ENCODE results near the gene CTDSPL.

Gene CTDSPL

DNA sequence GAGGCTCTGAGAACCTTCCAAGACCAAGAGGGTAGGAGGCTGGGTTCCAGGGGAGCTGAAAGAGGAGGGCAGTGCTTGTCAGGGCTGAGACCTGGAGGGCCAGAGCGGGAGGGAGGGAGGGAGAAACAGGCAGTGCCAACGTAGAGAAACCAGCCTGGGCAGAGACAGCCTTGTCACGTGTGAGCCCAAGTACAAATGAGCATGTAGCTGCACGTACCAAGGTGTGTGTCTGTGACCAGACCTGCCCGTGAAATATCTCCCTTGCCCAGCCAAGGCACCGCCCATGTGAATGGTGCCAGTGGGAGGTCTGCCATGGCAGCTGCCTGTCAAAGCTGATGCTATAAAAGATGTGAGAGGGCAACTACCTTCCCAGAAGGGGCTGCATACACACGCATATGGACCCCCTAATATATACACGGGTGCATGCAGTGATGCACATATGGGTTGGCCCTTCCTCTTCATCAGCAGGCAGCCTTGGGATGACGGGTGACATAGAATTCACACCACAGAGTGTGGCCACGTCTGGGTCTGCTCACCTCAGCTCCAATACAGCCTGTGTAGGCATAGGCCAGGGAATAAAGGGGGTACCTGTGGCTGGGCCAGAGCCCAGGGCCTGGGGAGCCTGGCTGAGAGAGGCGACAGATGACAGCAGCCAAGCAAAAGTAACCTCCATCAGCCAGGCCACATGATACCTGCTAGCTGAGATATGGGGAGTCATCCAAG, 7.8 kb upstream of the CTDSPL start:
- no peak for DNase-seq (ENCODE audit: low read depth in 2 of 2)

DNA sequence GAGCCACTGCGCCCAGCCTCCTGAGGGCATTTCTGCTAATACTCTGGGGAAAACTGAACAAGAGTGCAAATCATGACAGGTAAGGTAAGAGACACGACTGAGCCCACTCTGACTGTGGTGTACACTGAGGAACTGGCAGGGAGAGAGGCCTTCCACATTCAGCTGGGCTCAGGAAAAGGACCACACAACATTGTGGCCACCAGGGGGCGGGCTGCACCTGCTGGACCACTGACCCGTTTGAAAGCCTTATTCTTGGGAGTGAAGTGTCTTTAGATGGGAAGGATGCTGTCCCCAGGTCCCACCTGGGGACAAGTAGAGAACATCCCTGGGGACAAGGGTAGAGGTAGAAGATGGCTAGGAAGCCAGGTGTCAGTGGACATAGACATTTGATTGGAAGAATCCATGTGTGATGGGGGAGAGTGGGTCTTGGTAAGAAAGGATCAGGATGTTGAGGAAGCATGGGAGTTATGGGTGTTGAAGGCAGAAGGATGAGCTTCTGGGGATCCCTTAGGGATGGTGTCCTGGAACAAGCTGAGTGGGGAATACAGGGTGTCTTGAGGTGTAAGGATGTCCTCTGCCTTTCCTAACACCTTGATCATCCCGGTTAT, 6.2 kb upstream of the CTDSPL start:
- peak; percentile 45 to 54 for DNase-seq (ENCODE audit: low read depth in 2 of 2)

DNA sequence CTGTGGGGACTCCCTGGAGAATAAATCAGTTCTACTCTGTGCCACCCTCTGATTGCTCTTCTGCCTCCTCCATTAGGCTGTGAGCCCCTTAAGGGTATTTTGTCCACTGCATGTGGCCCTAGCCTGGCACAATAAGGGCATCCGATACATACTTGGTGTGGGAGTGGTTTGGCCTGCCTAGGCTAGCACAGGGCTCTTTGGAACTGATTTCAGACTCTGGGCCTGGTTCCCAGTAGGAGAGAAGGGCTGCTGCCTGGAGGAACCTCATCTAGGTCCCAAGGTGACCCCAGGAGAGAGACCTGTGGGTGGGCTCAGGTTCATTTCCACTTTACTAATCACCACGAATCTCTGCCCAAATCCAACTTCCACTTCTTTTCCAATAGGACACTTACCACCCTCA, 5.3 kb upstream of the CTDSPL start:
- DNase-seq (ENCODE audit: low read depth in 2 of 2): no peak

DNA sequence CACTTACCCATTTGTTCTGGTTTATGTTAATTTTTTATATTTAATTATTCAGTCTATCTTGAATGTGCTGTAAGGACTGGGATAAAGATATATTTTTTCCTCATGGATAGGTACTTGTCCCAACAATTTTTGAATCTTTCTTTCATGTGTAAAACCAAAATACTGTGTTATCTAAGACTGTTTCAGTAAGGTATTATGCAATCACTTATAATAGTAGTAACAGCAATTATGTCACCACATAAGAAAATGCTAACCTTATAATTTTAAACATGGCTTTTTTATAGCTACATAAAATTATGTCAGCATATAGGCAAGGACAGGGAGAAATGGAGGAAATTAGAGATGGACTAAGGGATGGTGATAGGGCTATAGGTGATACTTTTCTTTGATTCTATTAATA, 2.9 kb upstream of the CTDSPL start:
- DNase-seq (ENCODE audit: low read depth in 2 of 2): no peak

DNA sequence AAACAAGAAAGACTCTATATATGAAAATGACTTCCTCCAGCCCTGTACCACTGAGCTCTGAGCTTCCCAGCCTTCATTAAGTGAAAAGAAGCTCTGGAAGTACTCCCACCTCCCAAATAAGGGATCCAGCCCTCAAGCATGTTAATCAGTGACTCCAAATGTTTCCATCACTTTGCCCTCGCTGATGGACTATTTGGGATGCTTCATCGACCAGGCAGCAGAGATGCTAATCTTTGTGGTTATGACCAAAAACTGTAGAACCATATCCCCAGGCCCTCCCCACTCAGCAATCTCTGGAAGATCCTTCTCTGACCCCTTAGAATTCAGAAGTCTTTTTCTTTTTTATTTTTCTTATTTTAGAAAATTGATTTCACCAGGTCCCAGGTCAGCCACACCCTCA, 2.3 kb upstream of the CTDSPL start:
- no peak for DNase-seq (ENCODE audit: low read depth in 2 of 2)

DNA sequence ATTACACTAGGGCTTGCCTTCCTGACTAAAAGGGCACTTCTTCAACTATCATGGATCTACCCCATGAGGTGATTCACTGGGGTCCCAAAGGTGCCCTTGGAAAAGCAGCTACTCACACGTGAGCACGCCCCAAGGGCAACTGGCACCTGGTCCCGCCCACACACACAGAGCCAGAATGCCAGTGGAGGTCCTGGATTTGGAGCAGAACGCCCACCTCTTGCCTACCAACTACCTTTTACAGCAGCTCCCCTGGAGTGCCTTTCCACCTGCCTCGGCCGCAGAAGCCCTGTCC, 1.8 kb upstream of the CTDSPL start:
- no peak for DNase-seq (ENCODE audit: low read depth in 2 of 2)

DNA sequence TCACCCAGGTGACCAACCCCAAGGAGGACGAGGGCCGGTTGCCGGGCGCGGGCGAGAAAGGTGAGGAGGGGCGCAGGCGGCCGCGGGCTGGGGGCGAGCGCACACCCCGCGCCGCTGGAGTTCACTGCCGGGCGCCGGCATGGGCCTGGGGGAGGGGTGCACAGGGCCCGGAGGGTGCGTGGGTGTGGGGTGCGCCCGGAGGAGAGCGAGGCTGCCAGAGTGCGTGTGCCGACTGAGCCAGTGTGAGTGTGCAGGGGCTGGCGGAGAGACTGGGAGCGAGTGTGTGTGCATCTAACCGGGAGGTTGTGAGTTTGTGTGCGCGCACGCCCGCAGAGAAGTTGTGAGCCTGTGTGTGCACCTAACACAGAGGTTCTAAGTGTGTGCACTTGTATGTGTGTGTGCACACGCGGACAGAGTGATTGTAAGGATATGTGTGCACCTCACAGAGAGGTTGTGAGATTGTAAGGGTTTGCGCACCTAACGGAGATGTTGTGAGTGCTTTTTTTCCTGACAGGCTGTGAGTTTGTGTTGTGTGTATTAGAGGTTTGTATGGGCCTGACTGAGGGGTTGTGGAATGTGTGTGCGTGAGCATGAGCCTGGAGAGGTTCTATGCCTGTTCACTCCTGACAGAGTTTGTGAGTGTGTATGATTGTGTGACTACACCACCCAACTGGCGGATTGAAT, 681 bp downstream of the CTDSPL start:
- DNase-seq (ENCODE audit: low read depth in 2 of 2): no peak

DNA sequence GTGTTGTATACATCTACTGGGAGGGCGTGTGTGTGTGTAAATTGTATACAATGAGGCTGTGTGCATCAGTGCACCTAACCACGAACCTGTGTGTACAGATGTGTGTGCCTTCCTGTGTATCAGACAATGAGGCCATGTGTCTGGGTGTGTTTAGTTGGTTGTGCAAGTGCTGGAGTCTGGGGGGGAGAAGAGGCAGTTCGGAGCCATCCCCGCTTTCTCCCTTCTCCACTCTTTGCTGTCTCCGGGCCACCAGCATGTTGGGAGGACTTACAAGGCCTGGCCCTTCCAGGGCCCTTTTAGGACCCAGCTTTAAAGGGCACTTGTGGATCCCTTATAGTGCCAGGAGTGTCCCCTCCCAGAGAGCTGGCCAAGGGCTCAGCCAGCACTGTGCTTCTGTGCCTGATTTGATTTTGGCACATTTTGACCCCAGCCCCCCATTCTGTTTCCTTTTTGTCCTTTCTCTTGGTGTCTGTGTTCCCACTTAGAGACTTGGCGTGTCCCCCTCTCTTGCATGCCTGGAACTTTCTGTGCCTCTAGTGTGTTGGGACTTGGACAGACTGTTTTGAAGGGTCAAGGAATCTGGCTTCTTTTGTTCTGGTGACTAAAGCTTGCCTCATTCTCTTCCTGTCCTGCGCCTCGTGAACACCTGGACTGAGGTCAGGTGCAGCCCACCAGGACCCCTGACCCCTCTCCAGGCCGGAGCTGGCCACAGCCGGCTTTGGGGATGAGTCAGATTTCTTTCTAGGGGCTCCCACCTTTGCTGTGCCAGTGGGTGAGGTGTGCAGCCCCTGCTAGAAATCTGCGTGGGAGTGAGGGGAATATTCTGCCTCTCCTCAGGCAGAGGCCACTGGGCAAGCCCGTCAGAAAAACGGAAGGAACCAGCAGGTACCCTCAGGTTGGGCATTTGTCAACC, 1.5 kb downstream of the CTDSPL start:
- no peak for DNase-seq (ENCODE audit: low read depth in 2 of 2)

DNA sequence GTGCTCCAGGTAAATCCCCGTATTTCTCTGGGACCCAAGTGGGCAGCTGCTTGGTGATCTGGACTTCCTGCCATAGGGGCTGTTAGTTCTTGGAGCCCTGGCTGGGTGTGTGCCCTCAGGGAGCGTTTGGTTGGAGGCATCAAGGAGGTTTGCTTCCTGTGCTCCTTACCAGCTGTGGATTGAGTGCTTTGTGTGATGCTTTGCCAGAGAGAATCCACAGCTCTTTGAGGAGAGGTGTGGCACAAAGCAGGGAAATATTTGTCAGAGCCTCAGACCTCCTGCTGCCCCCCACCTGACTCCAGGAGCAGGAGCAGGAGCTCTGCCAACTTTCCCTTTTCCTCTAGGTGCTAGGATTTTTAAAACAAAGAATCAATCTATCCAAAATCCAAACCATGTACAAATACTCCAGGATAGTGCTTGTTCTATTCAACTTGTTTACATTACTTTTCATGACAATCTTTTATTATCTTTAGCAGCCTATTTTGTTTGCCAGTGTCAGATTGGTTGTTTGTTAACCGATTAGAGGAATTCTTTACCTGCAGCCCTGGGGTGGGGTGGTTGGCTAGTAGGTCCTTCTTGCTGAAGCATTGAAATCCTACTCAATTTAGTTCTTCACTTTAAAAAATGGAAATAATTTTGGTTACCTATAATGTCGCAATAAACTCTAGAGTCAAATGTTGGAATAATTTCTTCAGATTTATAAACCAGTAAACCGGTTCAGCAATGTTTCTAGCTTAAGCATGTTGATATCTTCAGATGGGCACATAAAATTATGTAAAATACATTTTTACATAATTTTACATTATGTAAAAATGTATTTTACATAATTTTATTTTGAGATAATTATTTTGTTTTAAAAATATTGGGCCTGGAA, 2.5 kb downstream of the CTDSPL start:
- DNase-seq (ENCODE audit: low read depth in 2 of 2): no peak

DNA sequence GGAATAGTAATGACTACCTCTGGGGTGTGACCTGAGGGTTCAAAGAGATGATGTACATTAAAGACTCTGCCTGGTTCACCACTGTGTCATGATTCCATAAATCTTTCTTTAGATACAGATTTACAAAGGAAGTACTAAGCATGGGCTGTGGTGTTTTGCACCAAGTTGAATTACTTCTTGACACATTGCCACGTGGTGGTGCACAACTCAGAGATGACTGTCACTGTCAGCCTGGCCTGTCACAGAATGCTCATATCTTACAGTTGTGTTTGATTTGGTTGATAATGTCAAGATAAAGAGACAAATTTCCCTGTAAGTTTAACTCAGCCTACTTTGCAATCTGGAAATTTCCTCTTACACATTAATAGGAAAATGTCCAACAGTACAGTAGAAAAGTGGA, 3.2 kb downstream of the CTDSPL start:
- no peak for DNase-seq (ENCODE audit: low read depth in 2 of 2)

DNA sequence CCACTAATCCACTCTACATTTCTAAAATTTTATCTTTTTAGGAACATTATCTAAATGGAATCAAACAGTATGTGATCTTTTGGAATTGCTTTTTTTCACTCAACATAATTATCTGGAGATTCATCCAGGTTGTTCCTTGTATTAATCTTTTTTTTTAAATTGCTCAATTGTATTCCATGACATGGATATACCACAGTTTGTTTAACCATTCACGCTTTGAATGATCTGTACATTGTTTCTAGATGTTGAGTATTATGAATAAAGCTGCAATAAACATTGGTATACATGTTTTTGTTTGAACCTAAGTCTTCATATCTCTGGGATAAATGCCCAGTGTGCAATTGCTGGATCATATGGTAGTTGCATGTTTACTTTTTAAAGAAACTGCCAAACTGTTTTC, 5.5 kb downstream of the CTDSPL start:
- DNase-seq (ENCODE audit: low read depth in 2 of 2): no peak

DNA sequence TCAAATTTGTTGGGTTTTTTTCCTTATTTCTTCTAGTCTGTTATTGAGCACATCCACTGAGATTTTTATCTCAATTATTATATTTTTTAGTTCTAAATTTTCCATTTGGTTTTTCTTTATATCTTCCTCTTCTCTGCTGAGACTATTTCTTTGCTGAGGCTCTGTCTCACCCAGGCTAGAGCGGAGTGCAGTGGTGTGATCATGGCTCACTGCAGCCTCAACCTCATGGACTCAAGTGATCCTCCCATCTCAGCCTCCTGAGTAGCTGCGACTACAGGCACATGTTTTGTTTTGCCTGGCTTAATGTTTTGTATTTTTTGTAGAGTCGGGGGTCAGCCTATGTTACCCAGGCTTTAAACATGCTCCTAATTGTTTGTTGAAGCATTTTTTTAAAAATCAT, 10.2 kb downstream of the CTDSPL start:
- no peak for DNase-seq (ENCODE audit: low read depth in 2 of 2)

DNA sequence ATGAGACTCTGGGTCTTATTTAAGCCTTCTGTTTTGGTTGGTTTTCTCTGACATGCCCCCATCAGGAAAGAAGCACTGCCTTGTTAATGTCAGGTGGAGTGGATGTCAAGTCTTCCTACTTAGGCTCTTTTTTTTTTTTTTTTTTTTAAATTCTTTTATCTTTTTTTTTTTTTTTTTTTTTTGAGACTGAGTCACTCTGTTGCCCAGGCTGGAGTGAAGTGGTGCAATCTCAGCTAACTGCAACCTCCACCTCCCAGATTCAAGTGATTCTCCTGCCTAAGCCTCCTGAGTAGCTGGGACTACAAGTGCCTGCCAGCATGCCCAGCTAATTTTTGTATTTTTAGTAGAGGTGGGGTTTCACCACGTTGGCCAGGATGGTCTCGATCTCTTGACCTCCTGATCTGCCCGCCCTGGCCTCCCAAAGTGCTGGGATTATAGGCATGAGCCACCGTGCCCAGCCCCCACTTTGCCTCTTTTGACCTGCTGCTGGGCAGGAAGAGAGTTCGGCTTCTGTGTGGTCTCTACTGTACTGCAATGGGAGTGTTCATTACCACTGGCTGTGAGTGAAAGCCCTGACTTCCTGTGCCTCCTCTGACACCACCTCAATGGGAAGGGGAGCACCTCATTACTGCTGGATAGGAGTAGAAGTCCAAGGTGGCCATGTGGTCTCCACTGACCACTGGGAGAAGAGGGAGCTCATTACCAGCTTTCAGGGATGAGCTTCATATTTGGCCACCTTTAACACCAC, 10.9 kb downstream of the CTDSPL start:
- DNase-seq (ENCODE audit: low read depth in 2 of 2): no peak

DNA sequence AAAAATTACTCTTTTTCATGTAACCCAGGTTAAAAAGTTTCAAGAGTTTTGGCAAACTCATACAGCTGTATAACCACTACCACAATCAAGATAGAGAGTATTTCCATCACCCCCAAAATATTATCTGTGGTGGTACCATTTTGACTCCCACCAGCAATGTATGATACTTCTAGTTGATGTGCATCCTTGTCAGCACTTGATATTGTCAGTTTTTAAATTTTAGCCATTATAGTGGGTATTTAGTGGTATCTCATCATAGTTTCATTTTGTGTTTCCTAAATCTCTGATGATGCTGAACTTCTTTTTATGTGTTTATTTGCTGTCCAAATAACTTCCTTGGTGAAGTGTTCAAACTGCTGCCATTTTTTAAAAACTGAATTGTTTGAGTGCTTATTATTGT, 14.6 kb downstream of the CTDSPL start:
- DNase-seq (ENCODE audit: low read depth in 2 of 2): no peak

DNA sequence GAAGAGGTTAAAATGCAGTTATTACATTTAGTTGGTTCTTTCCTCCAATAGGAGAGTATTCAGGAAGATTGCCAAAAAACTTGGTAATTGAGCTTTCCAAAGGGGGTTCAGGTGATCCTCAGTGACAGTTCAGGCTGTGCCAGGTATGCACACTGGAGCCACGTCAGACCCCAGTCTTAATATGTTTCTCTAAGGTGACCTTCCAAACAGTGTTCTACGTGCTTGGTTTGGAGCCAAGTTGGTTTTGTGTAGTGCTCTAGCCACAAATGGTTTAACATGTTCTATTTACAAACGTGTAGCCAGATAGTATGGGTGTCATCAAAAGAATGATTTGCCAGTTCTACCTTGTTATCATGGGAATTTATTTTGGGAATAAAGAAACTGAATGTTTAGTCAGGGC, 21.0 kb downstream of the CTDSPL start:
- no peak for DNase-seq (ENCODE audit: low read depth in 2 of 2)

DNA sequence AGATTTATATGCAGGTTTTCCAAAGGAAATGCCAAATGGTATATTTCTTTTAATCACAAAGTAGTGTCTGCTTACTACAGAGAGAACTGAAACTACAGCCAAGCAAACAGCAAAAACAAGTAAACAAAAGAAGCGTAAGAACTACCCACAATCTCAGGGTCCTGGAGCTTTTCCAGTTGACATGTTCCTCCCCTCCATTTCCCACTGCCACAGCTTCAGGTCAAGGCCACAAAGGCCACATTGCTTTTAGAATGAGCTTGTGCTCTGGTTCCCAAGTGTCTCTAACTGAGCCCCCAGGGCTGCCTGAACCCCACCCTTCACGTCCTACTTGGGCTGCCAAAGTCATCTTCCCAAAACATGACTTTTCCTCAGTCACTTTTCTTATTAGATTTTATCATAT, 24.1 kb downstream of the CTDSPL start:
- no peak for DNase-seq (ENCODE audit: low read depth in 2 of 2)

DNA sequence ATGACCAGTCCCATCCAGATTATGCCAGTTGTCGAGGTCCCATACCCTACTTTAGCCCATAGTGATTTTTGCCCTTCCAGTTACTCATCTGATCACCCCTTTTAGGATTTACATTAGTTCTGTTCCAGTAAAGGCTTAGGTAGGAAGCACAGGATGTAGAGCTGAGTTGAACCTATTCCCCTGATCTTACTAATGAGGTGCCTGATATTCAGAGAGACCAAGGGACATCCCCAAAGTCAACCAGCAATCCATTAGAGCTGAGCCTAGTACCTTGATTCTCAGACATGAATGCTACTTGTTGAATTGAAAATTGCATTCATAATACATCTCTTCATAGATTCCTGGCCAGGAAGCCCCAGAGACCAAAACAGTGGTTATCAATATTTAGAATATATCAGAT, 24.7 kb downstream of the CTDSPL start:
- no peak for DNase-seq (ENCODE audit: low read depth in 2 of 2)

DNA sequence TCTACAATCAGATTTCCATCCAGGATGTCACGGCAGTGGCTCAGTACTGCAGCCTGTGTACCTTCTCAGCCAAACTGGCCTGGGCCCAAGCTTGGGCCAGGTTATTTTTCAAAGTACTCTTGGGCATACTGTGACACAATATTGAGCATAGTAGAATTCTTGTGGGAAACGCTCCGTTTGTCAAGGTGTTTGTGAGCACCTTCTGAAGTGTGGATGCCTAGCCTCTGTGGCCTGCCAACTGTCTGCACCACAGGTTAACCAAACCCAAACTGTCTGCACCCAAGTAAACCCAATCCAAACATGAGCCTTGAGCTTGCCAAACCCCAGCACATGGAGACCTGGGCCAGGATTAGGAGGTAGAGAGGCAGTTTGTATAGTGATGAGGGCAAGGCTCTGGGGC, 25.4 kb downstream of the CTDSPL start:
- DNase-seq (ENCODE audit: low read depth in 2 of 2): no peak

DNA sequence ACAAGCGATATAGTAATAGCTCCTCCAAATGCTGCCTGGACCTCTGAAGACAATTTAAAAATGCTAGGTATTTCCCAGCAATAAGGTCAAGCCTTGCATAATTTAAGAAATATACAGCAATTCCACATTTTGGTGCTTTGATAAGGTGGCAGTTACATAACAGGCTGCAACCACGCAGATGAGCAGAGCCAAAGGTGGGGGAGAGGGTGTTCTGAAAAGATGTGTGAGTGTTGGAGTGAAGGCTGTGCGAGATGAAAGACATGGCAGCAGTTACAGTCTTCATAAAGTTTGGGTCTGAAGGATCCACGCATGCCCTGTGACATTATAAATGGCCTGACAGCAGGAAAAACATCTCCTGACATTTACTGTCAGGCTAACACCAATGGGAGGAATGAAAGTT, 26.1 kb downstream of the CTDSPL start:
- no peak for DNase-seq (ENCODE audit: low read depth in 2 of 2)

DNA sequence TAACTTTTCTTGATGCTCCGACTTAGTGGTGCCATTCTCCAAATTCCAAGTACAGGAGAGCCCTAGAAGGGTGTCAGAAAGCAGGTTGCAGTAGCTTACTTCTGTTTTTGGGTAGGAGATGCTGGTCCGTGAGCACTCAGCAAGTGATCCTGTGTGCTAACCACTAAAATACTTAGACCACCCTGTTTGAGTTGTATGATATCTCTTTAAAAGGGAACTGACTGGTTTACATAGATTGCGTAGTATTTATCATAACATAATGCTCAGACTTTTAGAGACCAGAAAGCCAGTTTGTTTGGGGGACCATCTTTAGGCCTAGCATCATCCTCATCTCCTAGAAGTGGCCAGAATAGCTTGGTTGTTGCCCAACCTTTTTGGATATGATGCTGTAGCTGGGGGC, 26.7 kb downstream of the CTDSPL start:
- DNase-seq (ENCODE audit: low read depth in 2 of 2): no peak

DNA sequence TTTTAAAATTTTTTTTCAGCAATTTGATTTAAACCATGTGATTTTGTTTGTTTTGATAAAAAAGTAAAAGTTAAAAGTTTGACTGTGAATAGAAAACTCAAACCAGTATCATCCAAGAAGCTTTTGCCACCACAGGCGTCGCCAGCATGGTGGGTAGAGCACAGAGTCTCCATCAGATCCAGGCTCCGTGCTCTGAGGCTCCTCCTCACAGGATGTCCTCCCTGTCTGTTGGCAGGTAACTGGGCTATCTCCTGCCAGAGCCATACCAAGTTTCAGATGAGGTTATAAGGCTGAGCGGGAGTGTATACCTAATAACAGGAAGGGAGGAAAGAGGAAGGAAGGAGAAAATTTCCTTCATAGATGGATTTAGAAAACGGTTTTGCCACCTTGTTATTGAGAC, 28.8 kb downstream of the CTDSPL start:
- DNase-seq (ENCODE audit: low read depth in 2 of 2): no peak

All from stimulated activated CD8-positive, alpha-beta memory T cell treated with anti-CD3 and anti-CD28 coated beads, Interleukin-2, amount 100 ng/mL, for 1 hour (primary cell).